Measurements from ENCODE around the gene CLCN4. TPM values are rescaled to one million over a fixed set of nuclear protein-coding genes. Genes with fewer than 3 reads are reported as not detected.

Gene CLCN4
- polyA plus RNA-seq, 1 of the 3 experiments (the other 2 are of a cell fraction) = 1.1 TPM

DNA sequence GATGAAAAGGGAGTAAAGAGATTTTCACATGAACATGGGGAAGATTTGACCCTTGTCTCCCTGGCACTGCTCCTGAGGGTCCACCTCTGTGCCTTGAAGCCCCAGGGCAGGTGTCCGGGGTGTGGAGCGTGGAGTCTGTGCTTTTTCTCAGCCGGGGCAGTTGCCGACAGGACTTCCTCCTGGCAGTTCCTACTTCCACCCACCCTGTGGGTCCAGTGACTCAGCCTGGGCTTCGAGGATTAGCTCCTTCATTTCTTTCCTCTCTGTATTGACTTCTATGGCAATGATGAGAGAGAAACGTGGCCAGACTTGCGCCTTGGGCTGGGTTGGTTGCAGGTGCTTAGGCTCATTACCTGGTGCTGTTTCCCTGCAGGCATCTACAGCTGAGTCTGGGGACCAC, 35.9 kb upstream of the CLCN4 start:
- POLR2A ChIA-PET = no interaction called here

More for the DNA sequence above, 35.9 kb upstream of the CLCN4 start:
- Histone ChIP-seq H3K36me3 (replicated peaks in 1 of 2; ENCODE audit: control insufficient read depth in 1 of 2, insufficient read depth in 2 of 2, low read length in 1 of 2) (peaks cover 0 to 29% of the 10 kb centered on the region in 2 experiments), H3K27me3 (ENCODE audit: insufficient read depth) (no peaks in the 10 kb centered on the region), H4K20me1 (ENCODE audit: insufficient read depth) (peaks cover 3% of the 10 kb centered on the region; the same call in 1 of the 2 replicates), H3K4me1 (ENCODE audit: control insufficient read depth in 1 of 2, insufficient read depth in 2 of 2, low read depth in 1 of 2, low read length in 1 of 2) (no peaks in the 10 kb centered on the region), H3K27ac (ENCODE audit: low read depth in 2 of 2, low read length in 1 of 2) (no peak overlapping the region), H3K79me2 (ENCODE audit: insufficient read depth) (no peaks in the 10 kb centered on the region), H3K9me3 (peaks cover 8% of the 10 kb centered on the region; the same call in 1 of the 2 replicates), H2AFZ (ENCODE audit: low read depth) (no peak overlapping the region), H3K4me2 (no peak overlapping the region), H3F3A (replicated peaks; ENCODE audit: insufficient read depth) (peaks cover 14% of the 10 kb centered on the region), H3K9ac (no peak overlapping the region), H3K9me2 (no peaks in the 10 kb centered on the region), H3K4me3 (ENCODE audit: low read depth in 2 of 2, low read length in 1 of 2) (no peak overlapping the region; a peak in 1 of 4 replicates)
- TF ChIP-seq TAF1 (IDR thresholded peaks at IDR 0.05; ENCODE audit: borderline replicate concordance, low read depth, low read length) (no peak), REST (IDR thresholded peaks at IDR 0.05; ENCODE audit: low read depth, low read length) (no peak), RCOR1 (IDR thresholded peaks at IDR 0.05; ENCODE audit: low read length) (no peak), GABPA (IDR thresholded peaks at IDR 0.05; ENCODE audit: low read depth) (no peak), ELF1 (IDR thresholded peaks at IDR 0.05) (no peak), FOSL2 (IDR thresholded peaks at IDR 0.05; ENCODE audit: borderline replicate concordance, low read depth) (no peak), ZBTB33 (IDR thresholded peaks at IDR 0.05; ENCODE audit: borderline replicate concordance, low read depth) (no peak), USF2 (IDR thresholded peaks at IDR 0.05; ENCODE audit: borderline replicate concordance, low read depth, low read length) (no peak), FOXJ3 (CRISPR knock-in tag; IDR thresholded peaks at IDR 0.05) (no peak), JUND (IDR thresholded peaks at IDR 0.05) (no peak), TCF12 (IDR thresholded peaks at IDR 0.05) (no peak), MAX (IDR thresholded peaks at IDR 0.05; ENCODE audit: low read depth) (no peak), CTCF (IDR thresholded peaks at IDR 0.05) (no peak), YY1 (IDR thresholded peaks at IDR 0.05; ENCODE audit: low read depth) (no peak), RAD21 (IDR thresholded peaks at IDR 0.05; ENCODE audit: low read length) (no peak), FOXM1 (IDR thresholded peaks at IDR 0.05; ENCODE audit: low read depth) (no peak)
- DNase-seq = no peak
- 81% methylated on average over 6 of the region's 7 CpGs for WGBS (ENCODE audit: low lambda C conversion rate)
- CTCF ChIA-PET = interaction anchor here (1.0 to 3.9 kb wide), 9 partner anchors 12 to 1379 kb away, joined by 3 to 45 read pairs (median 5); no protein-coding TSS in a partner anchor

Measured in SK-N-SH (cell line).